DND-41 (cell line): ENCODE measurements around the gene CFAP298.

Source experiments
- ATAC-seq: fragments of 200-7000 bp; cut with Tn5 transposase; 3 replicates; pipeline ENCODE4 v1.9.1; 2021; ENCODE audit warnings: low read depth; ENCODE audit not compliant: insufficient read depth
- DNase-seq: peaks from one replicate; pipeline ENCODE4 v3.0.0-alpha.2; 2020
- H2AFZ ChIP-seq: 2 replicates; pipeline ENCODE4 v1.6.0; 2012; ENCODE audit warnings: low read depth, low read length
- H3K27ac ChIP-seq: 2 replicates; pipeline ENCODE4 v1.5.1; 2012; ENCODE audit warnings: low read length, inconsistent platforms
- H3K27me3 ChIP-seq: fragments of 200-600 bp; sonication (generic); 2 replicates; pipeline ENCODE4 v1.6.0; 2012; ENCODE audit warnings: low read length, mild to moderate bottlenecking, inconsistent platforms; ENCODE audit not compliant: insufficient read depth, poor library complexity
- H3K36me3 ChIP-seq: 2 replicates; pipeline ENCODE4 v1.5.1; 2012; ENCODE audit warnings: low read length, inconsistent platforms; ENCODE audit not compliant: insufficient read depth
- H3K4me1 ChIP-seq: 2 replicates; pipeline ENCODE4 v1.5.1; 2012; ENCODE audit warnings: mild to moderate bottlenecking, low read length; ENCODE audit not compliant: insufficient read depth
- H3K4me2 ChIP-seq: 2 replicates; pipeline ENCODE4 v1.6.0; 2012; ENCODE audit warnings: mild to moderate bottlenecking, moderate library complexity, low read length, inconsistent platforms; ENCODE audit not compliant: insufficient read depth
- H3K4me3 ChIP-seq, 2 experiments: fragments of 200-600 bp in 1 of 2; shearing (Covaris generic) in 1 of 2; 2 replicates each; pipeline ENCODE4 v1.5.1; 2012 to 2016; ENCODE audit warnings: inconsistent platforms in 2 of 2, low read length in 2 of 2, mild to moderate bottlenecking in 2 of 2, low read depth in 1 of 2, moderate library complexity in 1 of 2
- H3K79me2 ChIP-seq: 2 replicates; pipeline ENCODE4 v1.6.0; 2012; ENCODE audit warnings: low read length, inconsistent platforms; ENCODE audit not compliant: insufficient read depth
- H3K9ac ChIP-seq: 2 replicates; pipeline ENCODE4 v1.6.0; 2012; ENCODE audit warnings: low read depth, mild to moderate bottlenecking, inconsistent platforms, low read length, moderate library complexity
- H3K9me3 ChIP-seq: 2 replicates; pipeline ENCODE4 v1.5.1; 2012; ENCODE audit warnings: low read length, moderate library complexity, mild to moderate bottlenecking, inconsistent platforms; ENCODE audit not compliant: insufficient read depth, severe bottlenecking
- H4K20me1 ChIP-seq: 2 replicates; pipeline ENCODE4 v1.6.0; 2012; ENCODE audit warnings: low read length; ENCODE audit not compliant: insufficient read depth
- CTCF ChIP-seq: IDR thresholded peaks from 2 replicates; pipeline ENCODE4 v1.5.1; 2012; ENCODE audit warnings: borderline replicate concordance, low read length, moderate library complexity, mild to moderate bottlenecking; ENCODE audit not compliant: poor library complexity, severe bottlenecking; ENCODE audit errors: extremely low read depth
- EZH2 ChIP-seq: IDR thresholded peaks from 3 replicates; pipeline ENCODE4 v1.6.1; 2012; ENCODE audit warnings: borderline replicate concordance, low read depth, mild to moderate bottlenecking, moderate library complexity, low read length, inconsistent platforms; ENCODE audit not compliant: severe bottlenecking

Gene CFAP298

GRCh38 chr21:32599526-32599925 lies 12.7 kb downstream of the CFAP298 start:
- Histone ChIP-seq H3K36me3 (peaks cover 47% of the 10 kb centered on the region), H3K4me3 (no peak overlapping the region), H4K20me1 (peaks cover 5% of the 10 kb centered on the region; the same call in 1 of the 2 replicates), H3K27me3 (no peaks in the 10 kb centered on the region), H3K79me2 (no peaks in the 10 kb centered on the region), H3K4me2 (no peak overlapping the region), H3K27ac (no peak overlapping the region), H3K9me3 (no peaks in the 10 kb centered on the region), H2AFZ (no peak overlapping the region), H3K9ac (no peak overlapping the region), H3K4me1 (no peaks in the 10 kb centered on the region)
- DNase-seq, result no peak
- TF ChIP-seq CTCF, result no peak
- no peak for TF ChIP-seq EZH2
- no peak for ATAC-seq

GRCh38 chr21:32599091-32599490 lies 13.1 kb downstream of the CFAP298 start:
- H3K4me3 ChIP-seq, result no peak overlapping the region
- H4K20me1 ChIP-seq, result peaks cover 5% of the 10 kb centered on the region; the same call in 1 of the 2 replicates
- TF ChIP-seq EZH2 (no peak), CTCF (no peak)
- H3K36me3 ChIP-seq, result peaks cover 43% of the 10 kb centered on the region
- H3K79me2 ChIP-seq, result no peaks in the 10 kb centered on the region
- H3K9ac ChIP-seq, result no peak overlapping the region
- no peak overlapping the region for H3K4me2 ChIP-seq
- no peaks in the 10 kb centered on the region for H3K4me1 ChIP-seq
- H3K27ac ChIP-seq, result no peak overlapping the region
- DNase-seq (no peak), ATAC-seq (no peak)
- no peak overlapping the region for H2AFZ ChIP-seq
- no peaks in the 10 kb centered on the region for H3K27me3 ChIP-seq
- no peaks in the 10 kb centered on the region for H3K9me3 ChIP-seq

GRCh38 chr21:32597205-32597604 lies 15.0 kb downstream of the CFAP298 start:
- DNase-seq (no peak), ATAC-seq (no peak)
- H2AFZ ChIP-seq, result no peak overlapping the region
- H3K36me3 ChIP-seq, result peaks cover 24% of the 10 kb centered on the region
- TF ChIP-seq CTCF (no peak), EZH2 (no peak)
- no peaks in the 10 kb centered on the region for H3K4me1 ChIP-seq
- H3K79me2 ChIP-seq, result no peaks in the 10 kb centered on the region
- H3K27ac ChIP-seq, result no peak overlapping the region
- H3K9ac ChIP-seq, result no peak overlapping the region
- no peak overlapping the region for H3K4me2 ChIP-seq
- no peaks in the 10 kb centered on the region for H3K27me3 ChIP-seq
- no peaks in the 10 kb centered on the region for H3K9me3 ChIP-seq
- peaks cover 5% of the 10 kb centered on the region; the same call in 1 of the 2 replicates for H4K20me1 ChIP-seq
- no peak overlapping the region for H3K4me3 ChIP-seq

- Histone ChIP-seq H3K9me3 (no peaks in the 10 kb centered on the region), H3K27me3 (no peaks in the 10 kb centered on the region), H3K36me3 (peaks cover 13% of the 10 kb centered on the region), H3K27ac (no peak overlapping the region), H3K4me1 (no peaks in the 10 kb centered on the region), H2AFZ (no peak overlapping the region), H4K20me1 (peaks cover 3% of the 10 kb centered on the region; the same call in 1 of the 2 replicates), H3K9ac (no peak overlapping the region), H3K4me3 (no peak overlapping the region), H3K79me2 (no peaks in the 10 kb centered on the region), H3K4me2 (no peak overlapping the region)
- DNase-seq (no peak), ATAC-seq (no peak)
- no peak for TF ChIP-seq CTCF
- no peak for TF ChIP-seq EZH2
Observed at GRCh38 chr21:32595431-32595830, 16.7 kb downstream of the CFAP298 start.
